ENCODE measurements around the gene POLR1G. TPM values are rescaled to one million over a fixed set of nuclear protein-coding genes. Genes with fewer than 3 reads are reported as not detected.
A peak's percentile ranks its signal among the peaks of the same experiment; 100 is the strongest.

The POLR1G gene
- total and polyA plus RNA-seq, 9 of the 15 experiments (the other 6 are each of a cell fraction or from before 2014, with no cell fraction given), result 3.0 to 50.1 (median 27.4) TPM

- ChIA-PET CTCF (ENCODE audit: low intra/inter-chr PET ratio) (interaction anchor here (1.1 to 6.4 kb wide), 7 partner anchors 12 to 203 kb away, joined by 4 to 179 read pairs (median 11); no protein-coding TSS in a partner anchor), POLR2A (interaction anchor here (0.6 to 3.6 kb wide), 15 partner anchors 8 to 438 kb away, joined by 3 to 51 read pairs (median 8); partner anchors contain the start of genes ERCC1 and FOSB)
- in situ Hi-C loops (cut with MboI) (loop anchor here (5.0 kb wide), 1 partner anchor 37 kb away; no protein-coding TSS in a partner anchor), intact Hi-C loops (cut with micrococcal nuclease) (loop anchor here (5.0 kb wide), 1 partner anchor 202 kb away; no protein-coding TSS in a partner anchor)
- 0 out of 2 replicates have a peak, but pooled peaks cover 4% of the 10 kb centered on the region for H4K20me1 ChIP-seq (replicated peaks; ENCODE audit: control insufficient read depth, insufficient read depth, low read length)
- H3K27me3 ChIP-seq (ENCODE audit: control insufficient read depth in 2 of 2, insufficient read depth in 2 of 2, low read length in 2 of 2), result no peaks in the 10 kb centered on the region
- H3K9me3 ChIP-seq (replicated peaks; ENCODE audit: control insufficient read depth, insufficient read depth, low read depth, low read length), result no peaks in the 10 kb centered on the region
- no peaks in the 10 kb centered on the region for H3K79me2 ChIP-seq (ENCODE audit: control insufficient read depth, insufficient read depth, low read length)
- H3K4me3 ChIP-seq, result peak overlapping the region; percentile 68
- peak in 1 of 4 experiments; percentile 32 for DNase-seq (ENCODE audit: extremely low read depth in 1 of 4, low spot score in 3 of 4)
- peak overlapping the region; percentile 91 for H2AFZ ChIP-seq (ENCODE audit: low read depth, low read length)
- H3K4me2 ChIP-seq (ENCODE audit: insufficient read depth, low read length), result peak overlapping the region; percentile 81
- peak overlapping the region; percentile 93 for H3K27ac ChIP-seq (ENCODE audit: extremely low read depth, low read depth, low read length)
- ATAC-seq, result peak; percentile 1; the same call in 2 of the 3 replicates
- BruUV-seq (replicated peaks), result no TSS peak
- FAIRE-seq, result no peak
- H3K36me3 ChIP-seq (ENCODE audit: control insufficient read depth, insufficient read depth, low read length), result no peaks in the 10 kb centered on the region
- H3K9ac ChIP-seq (ENCODE audit: insufficient read depth in 1 of 2, low read depth in 2 of 2, low read length in 2 of 2), result peak overlapping the region; percentile 82 to 93
- no peaks in the 10 kb centered on the region for H3K9me1 ChIP-seq (ENCODE audit: control insufficient read depth, insufficient read depth, low read length)
- 26% methylated on average over 8 of the region's 9 CpGs for WGBS (ENCODE audit: insufficient coverage, low coverage, missing lambda C conversion rate)
- H3K4me1 ChIP-seq (replicated peaks in 1 of 2; ENCODE audit: control insufficient read depth in 2 of 2, insufficient read depth in 2 of 2, low read length in 2 of 2), result peaks cover 35 to 52% of the 10 kb centered on the region in 2 experiments
- TF ChIP-seq AFF4 (CRISPR knock-in tag; IDR thresholded peaks at IDR 0.05) (no peak), PCBP2 (IDR thresholded peaks at IDR 0.05; ENCODE audit: low read depth, low read length, poor library complexity, severe bottlenecking) (no peak), HNRNPL (IDR thresholded peaks at IDR 0.05; ENCODE audit: low read depth, low read length) (no peak), PCBP1 (IDR thresholded peaks at IDR 0.05; ENCODE audit: low read depth, low read length, poor library complexity, severe bottlenecking) (no peak), NFYB (IDR thresholded peaks at IDR 0.05; ENCODE audit: extremely low read depth, insufficient read length) (no peak), E2F4 (CRISPR knock-in tag; IDR thresholded peaks at IDR 0.05; ENCODE audit: low read depth) (no peak), PHTF2 (CRISPR knock-in tag; IDR thresholded peaks at IDR 0.05) (no peak), SMARCE1 (IDR thresholded peaks at IDR 0.05) (no peak), MBD1 (CRISPR knock-in tag; IDR thresholded peaks at IDR 0.05) (no peak), TRIM24 (IDR thresholded peaks at IDR 0.05) (no peak), HBP1 (CRISPR knock-in tag; IDR thresholded peaks at IDR 0.05) (0 out of 2 replicates have a peak, but pooled peaks have one; percentile 20), MTA2 (IDR thresholded peaks at IDR 0.05; ENCODE audit: low read depth) (no peak)
Measured at GRCh38 chr19:45440259-45440638, 33.8 kb downstream of the POLR1G start.

All from K562 (cell line).